Measurements from ENCODE around the gene MARCHF2.

Gene MARCHF2

GRCh38 chr19:8481616-8482015, 68.5 kb downstream of the MARCHF2 start:
- DNase-seq: no peak

GRCh38 chr19:8482696-8483095, 69.6 kb downstream of the MARCHF2 start:
- no peak for DNase-seq

GRCh38 chr19:8483165-8483564, 70.1 kb downstream of the MARCHF2 start:
- no peak for DNase-seq

- no peak for DNase-seq
Observed at GRCh38 chr19:8484331-8484894, 71.3 kb downstream of the MARCHF2 start.

- DNase-seq: no peak
Observed at GRCh38 chr19:8485561-8486371, 72.7 kb downstream of the MARCHF2 start.

- DNase-seq: no peak
Observed at GRCh38 chr19:8486661-8487136, 73.6 kb downstream of the MARCHF2 start.

GRCh38 chr19:8487137-8487851, 74.2 kb downstream of the MARCHF2 start:
- DNase-seq: peak in 4 of 5 experiments; percentile 25 to 88 (median 56)

GRCh38 chr19:8488365-8488764, 75.3 kb downstream of the MARCHF2 start:
- DNase-seq: no peak
